Measurements from ENCODE around the gene AURKA. TPM values are rescaled to one million over a fixed set of nuclear protein-coding genes. Genes with fewer than 3 reads are reported as not detected.
"Not testable (repeated sequence)": the region's sequence is repeated elsewhere in the genome, so short reads cannot be mapped to it uniquely, and the experiment has no call there.

The AURKA gene
- total and polyA plus RNA-seq, 2 donors, result 2.5 to 13.5 TPM

DNA sequence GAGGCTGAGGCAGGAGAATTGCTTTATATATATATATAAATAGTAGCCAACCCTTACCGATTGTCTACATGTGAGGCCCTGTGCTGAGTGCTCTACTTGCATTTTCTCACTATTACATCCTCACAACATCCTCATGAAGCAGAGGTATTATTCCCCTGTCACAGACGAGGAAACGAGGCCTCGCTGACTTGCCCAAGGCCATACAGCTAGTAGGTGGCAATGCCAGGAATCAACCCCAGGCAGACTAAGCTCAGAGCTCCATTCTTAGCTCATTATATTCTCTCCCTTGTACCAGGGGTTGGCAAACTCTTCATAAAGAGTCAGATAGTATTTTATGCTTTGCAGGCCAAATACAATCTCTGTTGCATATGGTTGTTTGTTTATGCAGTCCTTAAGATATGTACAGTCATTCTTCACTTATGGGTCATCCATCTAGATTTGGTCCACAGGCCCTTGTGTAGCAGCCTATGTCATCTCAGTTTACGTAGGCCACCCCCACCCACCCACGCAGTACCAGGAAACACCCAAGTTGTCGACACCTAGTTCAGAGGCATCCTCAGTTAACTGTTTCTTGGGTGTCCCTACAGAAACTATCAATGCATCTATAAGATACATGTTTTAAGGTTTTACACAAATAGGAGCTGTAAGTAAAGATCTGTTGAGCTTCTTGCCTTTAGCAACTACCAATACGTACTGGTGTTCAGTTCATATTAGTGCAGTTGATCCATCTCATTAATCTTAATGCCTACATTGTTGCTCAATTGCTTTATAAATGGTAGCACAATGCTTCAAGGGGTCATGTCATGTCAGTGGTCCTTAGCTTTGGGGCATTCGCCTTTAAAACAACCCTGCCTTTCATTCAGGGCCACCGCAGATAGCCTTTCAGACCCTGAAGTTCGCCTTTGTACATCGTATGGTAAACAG lies 23.1 kb upstream of the AURKA start:
- H3K4me1 ChIP-seq (ENCODE audit: insufficient read depth), result no peaks in the 10 kb centered on the region
- H3K27ac ChIP-seq (ENCODE audit: low read depth), result no peak overlapping the region
- WGBS, result 79% methylated on average over 12 of the region's 12 CpGs
- no peaks in the 10 kb centered on the region for H3K36me3 ChIP-seq (ENCODE audit: insufficient read depth)
- DNase-seq (ENCODE audit: extremely low spot score), result no peak
- no peak overlapping the region for H3K4me3 ChIP-seq (ENCODE audit: low read depth, low read length)

DNA sequence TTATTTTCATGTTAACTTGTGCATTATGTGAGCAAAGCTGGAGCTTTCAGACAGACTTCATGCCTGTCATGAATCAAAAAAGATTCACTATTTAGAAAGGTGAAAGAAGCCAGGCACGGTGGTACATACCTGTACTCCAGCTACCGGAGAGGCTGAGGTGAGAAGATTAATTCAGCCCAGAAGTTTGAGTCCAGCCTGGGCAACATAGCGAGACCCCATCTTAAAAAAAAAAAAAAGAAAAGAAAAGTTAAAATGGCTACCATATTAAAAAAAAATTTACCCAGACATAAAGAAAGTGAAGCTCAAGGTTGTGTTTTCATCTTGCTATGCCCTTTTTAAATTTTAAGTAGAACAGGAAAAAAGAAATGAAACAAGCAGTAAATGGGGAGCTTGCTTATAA lies 20.9 kb upstream of the AURKA start:
- Histone ChIP-seq H3K4me3 (ENCODE audit: low read depth, low read length) (no peak overlapping the region), H3K4me1 (ENCODE audit: insufficient read depth) (no peaks in the 10 kb centered on the region), H3K27ac (ENCODE audit: low read depth) (no peak overlapping the region), H3K36me3 (ENCODE audit: insufficient read depth) (no peaks in the 10 kb centered on the region)
- DNase-seq (ENCODE audit: extremely low spot score), result no peak
- 94% methylated on average over 3 of the region's 3 CpGs for WGBS

DNA sequence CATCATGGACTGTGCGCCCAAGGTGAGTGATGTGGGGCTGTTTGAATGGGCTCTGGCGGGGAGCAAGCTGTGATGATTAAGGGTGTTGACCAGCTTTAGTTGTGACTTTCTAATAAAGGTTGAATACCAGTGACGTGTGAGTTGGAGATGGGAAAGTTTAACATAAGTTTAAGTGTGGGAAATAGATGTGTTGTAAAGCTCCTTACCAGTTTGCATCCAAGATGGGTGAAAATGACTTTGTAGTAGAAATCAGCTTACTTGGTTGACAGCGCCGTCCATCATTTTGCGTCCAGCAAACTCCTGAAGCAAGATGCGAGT lies 20.4 kb upstream of the AURKA start:
- DNase-seq (ENCODE audit: extremely low spot score), result no peak
- Histone ChIP-seq H3K36me3 (ENCODE audit: insufficient read depth) (no peaks in the 10 kb centered on the region), H3K4me3 (ENCODE audit: low read depth, low read length) (no peak overlapping the region), H3K4me1 (ENCODE audit: insufficient read depth) (no peaks in the 10 kb centered on the region), H3K27ac (ENCODE audit: low read depth) (no peak overlapping the region)
- WGBS, result 86% methylated on average over 7 of the region's 7 CpGs

DNA sequence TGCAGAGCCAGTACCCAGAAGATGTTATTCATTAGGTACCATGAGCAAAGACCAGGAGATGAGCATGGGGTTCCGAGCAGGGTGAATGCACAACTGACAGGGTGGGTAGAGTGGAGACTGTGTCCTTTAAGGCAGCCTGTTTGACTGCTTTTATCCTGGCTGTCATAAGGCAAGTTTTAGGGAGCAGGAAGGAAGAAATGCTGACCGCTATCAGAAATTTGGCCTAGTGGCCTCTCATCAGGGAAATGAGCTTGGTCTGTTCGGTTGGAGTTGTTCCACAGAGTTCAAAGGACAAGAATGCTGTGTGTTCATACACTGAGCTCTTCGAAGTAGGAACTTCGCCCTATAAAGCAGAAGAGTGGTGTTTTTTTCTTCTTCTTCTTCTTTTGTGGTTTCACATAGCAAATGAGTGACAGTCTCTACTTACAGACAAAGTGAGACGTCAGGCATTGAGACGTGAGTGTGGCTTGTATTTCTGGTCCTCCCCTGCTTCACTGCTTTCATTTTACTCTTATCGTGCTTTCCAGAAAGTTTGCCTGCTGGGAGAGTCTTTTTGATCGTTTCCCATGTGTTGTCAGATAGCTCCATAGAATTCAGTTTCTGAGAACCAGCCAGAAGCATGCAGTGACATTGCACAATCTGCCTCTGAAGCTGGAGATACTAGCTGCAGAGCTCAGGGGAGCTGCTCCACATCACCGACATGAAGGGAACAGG lies 19.9 kb upstream of the AURKA start, which contains the start of gene CASS4:
Gene CASS4, plus strand, starts transcription at position 502 of the 714 bp plus-strand sequence. Its CDS starts 199 bp downstream, at position 701.
- DNase-seq (ENCODE audit: extremely low spot score), result no peak
- no peak within 1 kb of the TSS for H3K27ac ChIP-seq (ENCODE audit: low read depth)
- H3K4me3 ChIP-seq (ENCODE audit: low read depth, low read length), result no peak within 1 kb of the TSS
- 41% methylated on average over 10 of the region's 10 CpGs for WGBS
- peaks cover under 1% of the 10 kb centered on the region for H3K36me3 ChIP-seq (ENCODE audit: insufficient read depth)
- no peaks in the 10 kb centered on the region for H3K4me1 ChIP-seq (ENCODE audit: insufficient read depth)

DNA sequence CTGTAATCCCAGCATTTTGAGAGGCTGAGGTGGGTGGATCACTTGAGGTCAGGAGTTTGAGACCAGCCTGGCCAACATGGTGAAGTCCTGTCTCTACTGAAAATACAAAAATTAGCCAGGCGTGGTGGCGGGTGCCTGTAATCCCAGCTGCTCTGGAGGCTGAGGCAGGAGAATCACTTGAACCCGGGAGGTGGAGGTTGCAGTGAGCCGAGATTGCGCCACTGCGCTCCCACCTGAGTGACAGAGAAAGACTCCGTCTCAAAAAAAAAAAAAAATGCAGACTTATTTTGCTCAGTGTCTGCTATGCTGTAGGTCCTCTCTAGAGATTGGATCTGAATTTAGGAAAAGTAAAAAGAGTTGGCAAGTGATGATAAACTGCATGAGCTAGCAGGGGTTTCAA lies 19.3 kb upstream of the AURKA start:
- DNase-seq (ENCODE audit: extremely low spot score); H3K4me1 ChIP-seq (ENCODE audit: insufficient read depth); H3K36me3 ChIP-seq (ENCODE audit: insufficient read depth); H3K27ac ChIP-seq (ENCODE audit: low read depth); H3K4me3 ChIP-seq (ENCODE audit: low read depth, low read length): not testable (repeated sequence)
- WGBS, result 89% methylated on average over 7 of the region's 7 CpGs

DNA sequence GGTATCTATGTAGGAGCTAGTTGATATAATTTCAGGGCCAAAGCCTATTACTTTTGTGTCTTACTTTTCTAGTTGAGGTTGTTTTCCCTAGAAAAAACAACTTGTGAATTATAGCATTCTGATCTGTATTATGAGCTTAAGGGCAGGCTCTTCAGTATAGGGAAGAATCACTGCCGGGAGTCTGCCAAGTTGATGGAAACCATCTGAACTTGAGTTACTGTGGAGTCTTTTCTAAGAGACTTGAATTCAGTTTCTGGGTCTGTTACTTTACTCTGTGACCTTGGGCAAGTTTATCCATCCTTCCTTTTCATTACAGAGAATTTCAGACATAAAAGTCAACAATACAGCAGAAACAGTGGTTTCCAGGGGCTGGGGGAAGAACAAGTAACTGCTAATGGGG lies 17.9 kb upstream of the AURKA start:
- Histone ChIP-seq H3K4me3 (ENCODE audit: low read depth, low read length) (no peak overlapping the region), H3K27ac (ENCODE audit: low read depth) (no peak overlapping the region), H3K4me1 (ENCODE audit: insufficient read depth) (no peaks in the 10 kb centered on the region), H3K36me3 (ENCODE audit: insufficient read depth) (peaks cover 5% of the 10 kb centered on the region)
- no peak for DNase-seq (ENCODE audit: extremely low spot score)
- WGBS, result 61% methylated on average over 1 of the region's 1 CpG

DNA sequence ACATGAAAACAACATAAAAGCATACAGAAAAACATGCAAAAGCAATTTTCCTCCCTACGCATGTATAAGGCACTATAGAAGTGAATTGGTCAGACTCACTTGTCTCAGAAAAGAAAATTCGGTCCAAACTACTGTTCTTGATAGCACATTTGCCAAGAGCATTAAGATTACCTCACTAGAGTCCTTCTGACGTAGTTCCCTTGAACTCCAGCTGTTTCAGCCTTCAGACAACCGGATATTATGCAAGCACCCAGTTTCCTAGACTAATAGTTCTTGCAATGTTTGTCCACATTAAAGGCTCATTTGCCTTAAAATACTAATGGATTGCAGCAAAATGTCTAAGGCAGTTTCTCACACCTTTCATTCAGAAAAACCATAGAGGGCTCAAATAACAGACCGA lies 17.5 kb upstream of the AURKA start:
- no peak overlapping the region for H3K4me3 ChIP-seq (ENCODE audit: low read depth, low read length)
- peaks cover 5% of the 10 kb centered on the region for H3K36me3 ChIP-seq (ENCODE audit: insufficient read depth)
- DNase-seq (ENCODE audit: extremely low spot score), result no peak
- H3K4me1 ChIP-seq (ENCODE audit: insufficient read depth), result no peaks in the 10 kb centered on the region
- WGBS, result 73% methylated on average over 5 of the region's 5 CpGs
- no peak overlapping the region for H3K27ac ChIP-seq (ENCODE audit: low read depth)

DNA sequence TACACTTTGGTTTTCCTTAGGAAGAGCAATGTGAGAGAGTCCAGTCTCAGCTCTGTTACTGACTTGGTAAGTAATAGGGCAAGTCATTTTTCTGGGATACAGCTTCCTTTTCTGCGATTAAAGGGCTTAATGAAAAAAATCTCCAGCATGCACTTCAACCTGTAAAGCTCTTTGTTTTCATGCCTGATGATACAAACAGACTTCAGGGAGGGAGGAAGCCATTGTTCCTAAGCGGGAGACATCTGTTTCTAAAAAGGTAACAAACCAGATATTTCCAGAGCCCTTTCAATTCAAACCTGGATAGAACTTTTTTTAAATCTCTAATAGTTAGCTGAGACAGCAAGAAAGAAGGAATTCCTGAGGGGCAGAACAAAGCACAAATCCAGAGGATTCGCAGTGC lies 14.9 kb upstream of the AURKA start:
- DNase-seq (ENCODE audit: extremely low spot score), result no peak
- H3K4me3 ChIP-seq (ENCODE audit: low read depth, low read length), result no peak overlapping the region
- H3K4me1 ChIP-seq (ENCODE audit: insufficient read depth), result no peaks in the 10 kb centered on the region
- H3K27ac ChIP-seq (ENCODE audit: low read depth), result no peak overlapping the region
- WGBS, result 90% methylated on average over 3 of the region's 3 CpGs
- peaks cover 9% of the 10 kb centered on the region for H3K36me3 ChIP-seq (ENCODE audit: insufficient read depth)

DNA sequence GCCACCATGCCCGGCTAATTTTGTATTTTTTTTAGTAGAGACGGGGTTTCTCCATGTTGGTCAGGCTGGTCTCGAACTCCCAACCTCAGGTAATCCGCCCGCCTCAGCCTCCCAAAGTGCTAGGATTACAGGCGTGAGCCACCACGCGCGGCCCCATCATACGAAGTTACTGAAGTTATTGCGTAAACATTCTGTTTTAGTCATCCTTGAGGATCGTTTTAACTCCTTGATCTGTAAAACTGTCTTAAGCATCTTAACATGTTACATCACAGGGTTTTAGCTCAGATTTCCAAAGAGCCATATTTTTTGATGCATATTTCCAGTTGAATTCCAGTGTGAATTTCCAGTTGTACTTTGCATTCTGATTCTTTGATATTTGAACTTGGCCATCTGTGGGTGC lies 13.3 kb upstream of the AURKA start:
- H3K27ac ChIP-seq (ENCODE audit: low read depth); H3K4me3 ChIP-seq (ENCODE audit: low read depth, low read length); H3K4me1 ChIP-seq (ENCODE audit: insufficient read depth); DNase-seq (ENCODE audit: extremely low spot score): not testable (repeated sequence)
- 94% methylated on average over 12 of the region's 12 CpGs for WGBS
- H3K36me3 ChIP-seq (ENCODE audit: insufficient read depth), result peaks cover 11% of the 10 kb centered on the region

DNA sequence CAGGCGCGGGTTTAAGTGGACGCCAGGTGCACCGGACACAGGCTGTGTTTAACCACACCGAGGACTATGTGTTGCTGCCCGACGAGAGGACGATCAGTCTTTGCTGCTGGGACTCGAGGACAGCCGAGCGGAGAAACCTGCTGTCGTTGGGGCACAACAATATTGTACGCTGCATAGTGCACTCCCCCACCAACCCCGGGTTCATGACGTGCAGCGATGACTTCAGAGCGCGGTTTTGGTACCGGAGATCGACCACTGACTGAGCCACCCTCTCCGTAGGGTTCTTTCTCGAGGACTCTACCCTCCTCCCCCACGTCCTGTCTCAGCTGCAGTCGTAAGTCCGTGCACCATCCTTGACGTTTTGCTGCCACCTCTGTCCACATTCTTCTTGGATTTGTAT lies 11.4 kb upstream of the AURKA start:
- no peak overlapping the region for H3K4me3 ChIP-seq (ENCODE audit: low read depth, low read length)
- H3K27ac ChIP-seq (ENCODE audit: low read depth), result no peak overlapping the region
- peaks cover 14% of the 10 kb centered on the region for H3K36me3 ChIP-seq (ENCODE audit: insufficient read depth)
- WGBS, result 93% methylated on average over 26 of the region's 26 CpGs
- DNase-seq (ENCODE audit: extremely low spot score), result no peak
- no peaks in the 10 kb centered on the region for H3K4me1 ChIP-seq (ENCODE audit: insufficient read depth)

DNA sequence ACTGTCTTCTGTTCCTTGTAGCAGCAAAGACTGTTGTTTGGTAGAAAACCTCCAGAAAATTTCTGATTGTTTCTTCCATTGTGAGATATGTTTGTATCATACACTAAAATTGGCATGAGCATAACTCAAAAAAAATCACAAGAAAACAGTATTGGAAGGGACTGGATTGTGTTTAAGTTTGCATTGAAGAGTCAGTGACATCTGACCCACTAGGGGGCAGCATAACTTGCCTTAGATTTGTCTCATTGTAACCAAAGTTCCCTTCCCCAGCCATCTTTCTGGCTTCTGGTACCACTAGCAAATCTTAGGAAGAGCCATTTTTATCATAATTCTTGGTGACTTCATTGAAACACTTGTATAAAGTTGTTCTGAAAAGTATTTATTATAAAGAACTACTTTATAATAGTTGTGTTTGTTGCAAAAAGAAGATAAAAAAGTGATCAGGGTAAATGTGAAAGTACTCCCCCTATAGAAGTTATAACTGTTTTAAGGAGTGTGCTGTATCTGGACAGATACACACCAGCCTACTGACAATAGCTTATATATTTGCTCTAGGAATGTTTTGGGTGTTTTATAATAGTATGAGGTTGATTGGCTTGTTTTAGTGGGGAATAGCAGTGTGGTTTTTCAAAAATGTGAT lies 8.1 kb upstream of the AURKA start:
- DNase-seq (ENCODE audit: extremely low spot score), result no peak
- H3K4me3 ChIP-seq (ENCODE audit: low read depth, low read length), result no peak overlapping the region
- no peak overlapping the region for H3K27ac ChIP-seq (ENCODE audit: low read depth)
- H3K36me3 ChIP-seq (ENCODE audit: insufficient read depth), result peaks cover 18% of the 10 kb centered on the region
- no peaks in the 10 kb centered on the region for H3K4me1 ChIP-seq (ENCODE audit: insufficient read depth)

DNA sequence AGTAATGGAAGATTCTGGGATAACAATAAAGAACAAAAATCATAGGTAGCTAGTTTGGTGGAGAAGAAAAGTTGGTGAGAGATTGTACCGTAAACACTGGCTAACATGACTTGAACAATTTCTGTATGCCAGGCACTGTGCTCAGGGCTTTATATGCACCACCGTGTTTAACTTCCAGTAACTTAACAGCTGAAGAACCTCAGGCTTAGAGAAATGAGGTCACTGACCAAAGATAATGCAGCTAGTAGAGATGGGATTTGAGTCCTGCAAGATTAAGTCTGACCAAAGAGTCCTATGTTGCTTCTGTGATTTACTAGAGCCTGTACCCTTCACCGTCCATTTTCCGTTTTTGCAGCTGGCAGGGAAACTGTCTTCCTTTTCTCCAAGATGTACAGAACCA lies 3.2 kb upstream of the AURKA start:
- peaks cover 11% of the 10 kb centered on the region for H3K36me3 ChIP-seq (ENCODE audit: insufficient read depth)
- WGBS, result 62% methylated on average over 4 of the region's 4 CpGs
- H3K4me3 ChIP-seq (ENCODE audit: low read depth, low read length), result no peak overlapping the region
- H3K4me1 ChIP-seq (ENCODE audit: insufficient read depth), result no peaks in the 10 kb centered on the region
- no peak overlapping the region for H3K27ac ChIP-seq (ENCODE audit: low read depth)
- DNase-seq (ENCODE audit: extremely low spot score), result no peak

DNA sequence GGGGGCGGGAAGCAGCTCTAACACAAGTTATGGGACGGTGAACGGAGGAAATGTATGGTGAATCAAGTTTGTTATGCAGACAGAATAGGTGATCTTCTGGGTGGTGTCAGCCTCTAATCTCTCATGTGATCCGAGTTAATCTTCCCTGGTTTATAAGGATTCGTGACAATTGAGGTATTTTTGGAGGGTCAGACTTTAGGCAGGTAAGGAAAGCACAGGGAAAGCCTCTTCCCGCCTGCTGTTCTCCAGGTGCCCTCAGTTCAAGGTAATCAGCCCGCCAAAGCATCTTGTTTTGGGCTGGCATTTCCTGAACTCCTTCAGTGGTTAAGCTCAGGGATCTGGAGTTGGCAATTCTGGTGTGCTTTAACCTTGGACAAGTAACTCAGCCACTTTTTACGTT lies 1.6 kb upstream of the AURKA start:
- H3K4me3 ChIP-seq (ENCODE audit: low read depth, low read length), result peak overlapping the region; percentile 83
- 66% methylated on average over 8 of the region's 8 CpGs for WGBS
- peaks cover 8% of the 10 kb centered on the region for H3K36me3 ChIP-seq (ENCODE audit: insufficient read depth)
- H3K4me1 ChIP-seq (ENCODE audit: insufficient read depth), result no peaks in the 10 kb centered on the region
- H3K27ac ChIP-seq (ENCODE audit: low read depth), result no peak overlapping the region
- DNase-seq (ENCODE audit: extremely low spot score), result no peak
